LNCaP clone FGC (cell line): ENCODE data around the gene COPZ1.
"Not testable (repeated sequence)": the region's sequence is repeated elsewhere in the genome, so short reads cannot be mapped to it uniquely, and the experiment has no call there.

Experiments
- DNase-seq: peaks from one replicate; pipeline ENCODE4 v3.0.0-alpha.2; 2011; ENCODE audit warnings: low read depth
- H3K4me3 ChIP-seq: 2 replicates; pipeline ENCODE4 v1.5.1; 2011; ENCODE audit warnings: mild to moderate bottlenecking, low read depth, low read length, control low read depth
- TF ChIP-seq, protein P1 (sequence below): IDR thresholded peaks from 2 replicates; pipeline ENCODE4 v1.5.1; 2012; ENCODE audit warnings: mild to moderate bottlenecking; ENCODE audit not compliant: control insufficient read depth, insufficient read depth; ENCODE audit errors: extremely low read depth

COPZ1 gene

GRCh38 chr12:54311051-54311450 lies 13.9 kb upstream of the COPZ1 start:
- no peak for DNase-seq
- no peak overlapping the region for H3K4me3 ChIP-seq
- TF ChIP-seq, protein P1, sequence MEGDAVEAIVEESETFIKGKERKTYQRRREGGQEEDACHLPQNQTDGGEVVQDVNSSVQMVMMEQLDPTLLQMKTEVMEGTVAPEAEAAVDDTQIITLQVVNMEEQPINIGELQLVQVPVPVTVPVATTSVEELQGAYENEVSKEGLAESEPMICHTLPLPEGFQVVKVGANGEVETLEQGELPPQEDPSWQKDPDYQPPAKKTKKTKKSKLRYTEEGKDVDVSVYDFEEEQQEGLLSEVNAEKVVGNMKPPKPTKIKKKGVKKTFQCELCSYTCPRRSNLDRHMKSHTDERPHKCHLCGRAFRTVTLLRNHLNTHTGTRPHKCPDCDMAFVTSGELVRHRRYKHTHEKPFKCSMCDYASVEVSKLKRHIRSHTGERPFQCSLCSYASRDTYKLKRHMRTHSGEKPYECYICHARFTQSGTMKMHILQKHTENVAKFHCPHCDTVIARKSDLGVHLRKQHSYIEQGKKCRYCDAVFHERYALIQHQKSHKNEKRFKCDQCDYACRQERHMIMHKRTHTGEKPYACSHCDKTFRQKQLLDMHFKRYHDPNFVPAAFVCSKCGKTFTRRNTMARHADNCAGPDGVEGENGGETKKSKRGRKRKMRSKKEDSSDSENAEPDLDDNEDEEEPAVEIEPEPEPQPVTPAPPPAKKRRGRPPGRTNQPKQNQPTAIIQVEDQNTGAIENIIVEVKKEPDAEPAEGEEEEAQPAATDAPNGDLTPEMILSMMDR = no peak

GRCh38 chr12:54312309-54312708 lies 12.6 kb upstream of the COPZ1 start:
- H3K4me3 ChIP-seq, DNase-seq: not testable (repeated sequence)

DNA sequence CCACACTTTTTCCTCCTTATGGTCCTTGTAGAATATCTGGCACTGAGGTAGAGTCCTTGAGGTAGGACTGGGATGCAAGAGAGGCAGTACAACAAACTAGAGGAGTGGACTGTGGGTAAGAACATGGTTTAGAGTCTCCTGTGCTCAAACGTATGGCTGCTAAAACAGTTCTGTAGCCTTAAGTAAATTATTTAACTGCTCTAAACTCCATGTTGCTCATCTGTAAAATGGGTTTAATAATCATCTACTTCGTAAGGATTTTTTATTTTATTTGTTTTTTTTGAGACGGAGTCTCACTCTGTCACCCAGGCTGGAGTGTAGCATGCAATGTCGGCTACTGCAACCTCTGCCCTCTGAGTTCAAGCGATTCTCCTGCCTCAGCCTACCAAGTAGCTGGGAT lies 3.6 kb upstream of the COPZ1 start:
- H3K4me3 ChIP-seq = no peak overlapping the region
- TF ChIP-seq, protein P1 = no peak
- DNase-seq = no peak

DNA sequence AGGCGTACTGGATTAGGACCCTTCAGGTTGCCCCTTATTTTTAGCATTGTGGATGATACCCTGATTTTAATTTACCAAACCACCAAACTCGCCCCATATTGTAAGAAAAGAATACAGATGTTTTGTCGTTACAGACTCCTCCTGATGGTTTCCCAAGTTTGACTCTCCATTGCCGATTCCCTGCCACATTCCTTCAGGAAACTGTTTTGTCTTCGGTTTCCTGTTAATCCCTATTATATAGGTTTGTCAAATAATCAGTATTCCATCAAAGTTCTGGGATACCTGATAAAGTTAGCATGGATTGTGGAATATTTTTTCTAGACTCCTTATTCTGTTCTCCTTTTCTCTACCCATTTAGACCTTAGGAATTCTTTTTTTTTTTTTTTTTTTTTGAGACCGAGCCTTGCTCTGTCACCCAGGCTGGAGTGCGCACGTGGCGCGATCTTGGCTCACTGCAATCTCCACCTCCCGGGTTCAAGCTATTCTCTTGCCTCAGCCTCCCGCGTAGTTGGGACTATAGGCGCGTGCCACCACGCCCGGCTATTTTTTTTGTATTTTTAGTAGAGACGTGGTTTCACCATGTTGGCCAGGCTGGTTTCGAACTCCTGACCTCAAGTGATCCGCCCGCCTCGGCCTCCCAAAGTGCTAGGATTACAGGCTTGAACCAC lies 645 bp downstream of the COPZ1 start:
- H3K4me3 ChIP-seq = peak overlapping the region; percentile 72
- not testable (repeated sequence) for DNase-seq

DNA sequence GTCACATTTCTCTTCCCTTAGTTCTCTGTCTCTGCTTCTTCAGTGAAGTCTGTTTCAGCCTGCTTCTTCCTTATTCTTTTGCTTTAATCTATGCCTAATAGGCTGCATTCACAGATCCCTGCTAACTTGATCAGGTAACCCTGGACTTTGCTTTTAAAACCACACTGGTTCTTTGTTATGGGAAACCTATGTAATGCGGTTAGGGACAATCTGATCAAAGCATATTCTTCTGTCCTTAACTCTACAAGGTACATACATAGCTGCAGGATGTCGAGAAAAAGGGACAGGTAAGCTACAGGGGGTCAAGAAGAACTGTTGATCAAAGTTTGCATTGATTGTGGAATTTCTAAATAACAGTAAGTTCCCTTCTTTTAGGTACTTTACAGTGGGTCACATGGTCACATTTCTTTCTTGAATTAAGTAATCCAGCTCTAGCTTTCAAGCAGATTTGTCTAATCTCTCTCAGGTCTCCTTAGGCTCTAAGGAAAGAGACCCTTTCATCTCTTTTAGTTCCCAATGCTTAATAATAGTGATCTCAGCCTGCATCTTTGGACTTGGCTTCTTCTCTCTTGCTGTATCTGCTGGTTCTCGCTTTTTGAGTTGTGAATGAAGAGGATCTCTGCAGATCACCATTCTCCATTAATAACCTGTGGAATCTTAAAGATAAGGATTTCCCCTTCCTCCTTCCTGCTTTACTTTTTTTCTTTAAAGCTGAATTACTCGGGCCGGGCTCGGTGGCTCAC lies 3.8 kb downstream of the COPZ1 start:
- no peak overlapping the region for H3K4me3 ChIP-seq
- TF ChIP-seq, protein P1 = no peak
- no peak for DNase-seq

DNA sequence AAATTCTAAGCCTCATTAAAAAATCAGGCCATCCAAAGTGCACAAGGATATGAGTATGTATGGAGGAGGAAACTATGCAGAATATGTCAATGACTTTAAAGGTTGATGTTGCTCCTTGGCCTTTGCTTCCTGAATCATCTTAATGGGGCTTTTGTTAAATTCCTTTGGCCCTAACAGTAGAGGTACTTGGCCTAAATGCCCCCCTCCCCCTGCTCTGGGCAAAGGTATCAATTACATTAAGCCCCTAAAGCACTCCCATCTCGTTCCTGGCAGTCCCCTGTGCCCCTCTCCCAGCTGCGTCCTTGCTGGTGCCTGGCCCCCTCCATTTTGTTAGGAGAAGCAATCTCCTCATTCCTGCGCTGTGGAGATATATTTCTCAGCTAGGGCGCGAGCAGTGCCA lies 4.8 kb downstream of the COPZ1 start:
- no peak overlapping the region for H3K4me3 ChIP-seq
- no peak for DNase-seq
- TF ChIP-seq, protein P1 = no peak

- TF ChIP-seq, protein P1 = no peak
- no peak for DNase-seq
- no peak overlapping the region for H3K4me3 ChIP-seq
These were observed 5.5 kb downstream of the COPZ1 start for GRCh38 chr12:54330442-54330841.

DNA sequence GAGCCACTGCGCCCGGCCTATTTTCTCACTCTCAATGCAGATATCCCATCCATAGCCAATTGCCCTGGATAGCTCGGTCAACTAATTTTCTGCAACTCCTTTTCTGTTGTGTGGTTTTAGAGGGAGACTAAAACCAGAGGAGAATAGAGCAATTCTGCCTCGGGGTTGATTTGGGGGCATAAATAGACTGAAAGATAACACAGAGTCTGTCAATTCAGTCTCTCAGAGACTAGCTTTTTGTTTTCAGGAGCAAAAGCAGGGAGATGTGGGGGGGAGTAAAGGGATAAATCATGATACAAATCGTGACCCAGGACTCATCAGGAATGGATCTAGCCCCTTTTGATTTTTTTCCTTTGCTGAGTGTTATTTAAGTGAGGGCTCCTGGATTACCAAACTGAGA lies 6.5 kb downstream of the COPZ1 start:
- DNase-seq = no peak
- no peak overlapping the region for H3K4me3 ChIP-seq
- TF ChIP-seq, protein P1 = no peak
